Liver (tissue), 9 donors: ENCODE results near the gene LSM4. TPM values are rescaled to one million over a fixed set of nuclear protein-coding genes. Genes with fewer than 3 reads are reported as not detected.

ENCODE experiments used
- DNase-seq: peaks from one replicate; pipeline ENCODE4 v3.0.0-alpha.2; 2017; ENCODE audit warnings: low spot score
- H3K27ac ChIP-seq, 2 donors: one replicate each; pipeline ENCODE4 v1.7.0; 2013; ENCODE audit warnings: inconsistent platforms in 2 of 2, low read length in 2 of 2, control low read depth in 1 of 2, low read depth in 1 of 2, mild to moderate bottlenecking in 1 of 2
- H3K27me3 ChIP-seq, 4 donors: one replicate each; pipeline versions ENCODE4 v1.6.1 to v1.7.0; 2013; ENCODE audit warnings: low read length in 3 of 4, inconsistent platforms in 1 of 4, mild to moderate bottlenecking in 1 of 4, moderate library complexity in 1 of 4; ENCODE audit not compliant: control insufficient read depth in 4 of 4, insufficient read depth in 4 of 4
- H3K36me3 ChIP-seq, 4 donors: one replicate each; pipeline versions ENCODE4 v1.6.1 to v1.7.0; 2013; ENCODE audit warnings: low read length in 3 of 4, mild to moderate bottlenecking in 3 of 4, low read depth in 1 of 4, moderate library complexity in 1 of 4; ENCODE audit not compliant: control insufficient read depth in 4 of 4, insufficient read depth in 3 of 4
- H3K4me1 ChIP-seq, 4 donors: one replicate each; pipeline versions ENCODE4 v1.6.1 to v1.7.0; 2013; ENCODE audit warnings: low read length in 3 of 4, mild to moderate bottlenecking in 3 of 4, moderate library complexity in 1 of 4; ENCODE audit not compliant: control insufficient read depth in 4 of 4, insufficient read depth in 4 of 4
- H3K4me3 ChIP-seq, 3 donors: one replicate each; pipeline versions ENCODE4 v1.6.1 to v1.7.0; 2013; ENCODE audit warnings: low read length in 3 of 3, control low read depth in 1 of 3, low read depth in 1 of 3, mild to moderate bottlenecking in 1 of 3
- H3K9ac ChIP-seq, 2 donors: one replicate each; pipeline ENCODE4 v1.7.0; 2013; ENCODE audit warnings: low read length in 2 of 2, mild to moderate bottlenecking in 2 of 2, moderate library complexity in 2 of 2, control low read depth in 1 of 2, low read depth in 1 of 2
- H3K9me3 ChIP-seq, 4 donors: one replicate each; pipeline versions ENCODE4 v1.6.1 to v1.7.0; 2013; ENCODE audit warnings: low read length in 3 of 4; ENCODE audit not compliant: control insufficient read depth in 4 of 4
- ATF3 ChIP-seq: IDR thresholded peaks from 2 replicates; pipeline ENCODE4 v1.6.1; 2016; ENCODE audit warnings: antibody characterized with exemption
- EGR1 ChIP-seq, 2 donors: IDR thresholded peaks; 2 replicates each; pipeline ENCODE4 v1.6.1; 2016 to 2018; ENCODE audit warnings: antibody characterized with exemption in 2 of 2, low read depth in 2 of 2
- FOXA1 ChIP-seq: IDR thresholded peaks from 2 replicates; pipeline ENCODE4 v1.6.1; 2016; ENCODE audit warnings: antibody characterized with exemption
- FOXA2 ChIP-seq: IDR thresholded peaks from 2 replicates; pipeline ENCODE4 v1.6.1; 2016; ENCODE audit warnings: antibody characterized with exemption
- GABPA ChIP-seq, 2 donors: IDR thresholded peaks in 1 of 2; conservative IDR thresholded peaks in 1 of 2; 2 replicates each; pipeline ENCODE4 v1.6.1; 2016; ENCODE audit warnings: antibody characterized with exemption in 2 of 2, mild to moderate bottlenecking in 1 of 2, moderate library complexity in 1 of 2
- HNF4A ChIP-seq, 2 donors: conservative IDR thresholded peaks; 2 replicates each; pipeline ENCODE4 v1.6.1; 2016; ENCODE audit warnings: antibody characterized with exemption in 2 of 2, mild to moderate bottlenecking in 2 of 2
- HNF4G ChIP-seq: IDR thresholded peaks from 2 replicates; pipeline ENCODE4 v1.6.1; 2016; ENCODE audit warnings: antibody characterized with exemption
- JUND ChIP-seq, 2 donors: IDR thresholded peaks; 2 replicates each; pipeline ENCODE4 v1.6.1; 2016; ENCODE audit warnings: antibody characterized with exemption in 2 of 2
- MAX ChIP-seq: IDR thresholded peaks from 2 replicates; pipeline ENCODE4 v1.6.1; 2016; ENCODE audit warnings: antibody characterized with exemption
- NR2F2 ChIP-seq: IDR thresholded peaks from 2 replicates; pipeline ENCODE4 v1.6.1; 2016; ENCODE audit warnings: antibody characterized with exemption
- RAD21 ChIP-seq, 2 donors: IDR thresholded peaks; 2 replicates each; pipeline ENCODE4 v1.6.1; 2016; ENCODE audit warnings: antibody characterized with exemption in 2 of 2, mild to moderate bottlenecking in 2 of 2
- REST ChIP-seq: IDR thresholded peaks from 2 replicates; pipeline ENCODE4 v1.6.1; 2016; ENCODE audit warnings: antibody characterized with exemption, mild to moderate bottlenecking
- RXRA ChIP-seq, 2 donors: IDR thresholded peaks; 2 replicates each; pipeline ENCODE4 v1.6.1; 2017 to 2018; ENCODE audit warnings: antibody characterized with exemption in 2 of 2, mild to moderate bottlenecking in 1 of 2
- SP1 ChIP-seq: IDR thresholded peaks from 2 replicates; pipeline ENCODE4 v1.6.1; 2018; ENCODE audit warnings: antibody characterized with exemption, mild to moderate bottlenecking
- TAF1 ChIP-seq: conservative IDR thresholded peaks from 2 replicates; pipeline ENCODE4 v1.6.1; 2016; ENCODE audit warnings: antibody characterized with exemption, mild to moderate bottlenecking
- ZBTB33 ChIP-seq: IDR thresholded peaks from 2 replicates; pipeline ENCODE4 v1.6.1; 2016; ENCODE audit warnings: antibody characterized with exemption
- WGBS: extraction: QIAGEN DNeasy Blood & Tissue Kit; methylation state at CpG from one replicate; pipeline ENCODE4 v1.1.7; 2013; 5-methylcytosine and 5-hydroxymethylcytosine counted together
- polyA plus RNA-seq, 2 donors: library from polyadenylated mRNA; stranded (reverse) in 1 of 2; unstranded in 1 of 2; fragments of 200-250 nt in 1 of 2; fragments of >200 nt in 1 of 2; fragmentation: Nextera tagmentation in 1 of 2; extraction: Ambion mirVana in 1 of 2; gene quantifications; one replicate each; pipeline versions ENCODE4 v1.2.1 to v1.2.3, GENCODE V29; 2013 to 2015
- total RNA-seq, 2 donors: library from RNA; depleted of rRNA; stranded (reverse); fragments of >200 nt; gene quantifications; one replicate each; pipeline ENCODE4 v1.2.3, GENCODE V29; 2014
- donor health status: healthy.
- donor health status: healthy.
- donor health status: healthy.
- donor health status: healthy.
- donor health status: healthy.

The LSM4 gene
- total and polyA plus RNA-seq, 4 donors, result 42.4 to 100 (median 75.1) TPM

GRCh38 chr19:18321734-18322102 is 1.2 kb downstream of the LSM4 start (continued):
- TF ChIP-seq RAD21 (IDR thresholded peaks at IDR 0.05) (no peak), FOXA1 (no peak), ATF3 (no peak), REST (no peak), EGR1 (IDR thresholded peaks at IDR 0.05; ENCODE audit: low read depth in 2 of 2) (no peak)

GRCh38 chr19:18320865-18321733 is 1.8 kb downstream of the LSM4 start:
- H3K36me3 ChIP-seq, result no peaks in the 10 kb centered on the region
- peaks cover 13 to 52% (median 36%) of the 10 kb centered on the region in 4 donors for H3K4me1 ChIP-seq
- H3K27me3 ChIP-seq, result no peaks in the 10 kb centered on the region
- TF ChIP-seq HNF4A (conservative IDR thresholded peaks at IDR 0.05) (no peak), HNF4G (no peak), TAF1 (no peak)
- no peak overlapping the region for H3K9ac ChIP-seq
- no peak for DNase-seq
- 70% methylated on average over 14 of the region's 14 CpGs for WGBS
- H3K9me3 ChIP-seq, result no peaks in the 10 kb centered on the region
- H3K27ac ChIP-seq, result peak overlapping the region in 1 of 2 donors; percentile 25
- no peak overlapping the region for H3K4me3 ChIP-seq

- no peak overlapping the region for H3K9ac ChIP-seq
- no peak overlapping the region for H3K4me3 ChIP-seq
- no peaks in the 10 kb centered on the region for H3K27me3 ChIP-seq
- peaks cover 13 to 52% (median 36%) of the 10 kb centered on the region in 4 donors for H3K4me1 ChIP-seq
- no peaks in the 10 kb centered on the region for H3K36me3 ChIP-seq
- H3K27ac ChIP-seq, result no peak overlapping the region
- WGBS, result 41% methylated on average over 7 of the region's 7 CpGs
- H3K9me3 ChIP-seq, result no peaks in the 10 kb centered on the region
- no peak for DNase-seq
- TF ChIP-seq ZBTB33, result no peak
- peak; percentile 72 to 90 for TF ChIP-seq HNF4A (conservative IDR thresholded peaks at IDR 0.05)
- TF ChIP-seq SP1, result peak; percentile 51
- TF ChIP-seq RAD21 (IDR thresholded peaks at IDR 0.05), result no peak
- TF ChIP-seq RXRA (IDR thresholded peaks at IDR 0.05), result peak; percentile 78 to 81
- TF ChIP-seq ATF3, result no peak
- TF ChIP-seq TAF1, result no peak
- peak; percentile 38 for TF ChIP-seq MAX
- TF ChIP-seq EGR1 (IDR thresholded peaks at IDR 0.05; ENCODE audit: low read depth in 2 of 2), result no peak
- no peak for TF ChIP-seq GABPA (IDR thresholded peaks at IDR 0.05 in 1 of 2, conservative IDR thresholded peaks at IDR 0.05 in 1 of 2)
- no peak for TF ChIP-seq REST
- no peak for TF ChIP-seq FOXA1
- peak; percentile 74 for TF ChIP-seq FOXA2
- peak in 1 of 2 donors; percentile 38 for TF ChIP-seq JUND (IDR thresholded peaks at IDR 0.05)
- TF ChIP-seq HNF4G, result peak; percentile 22
- no peak for TF ChIP-seq NR2F2
Observed at GRCh38 chr19:18319591-18320135, 3.2 kb downstream of the LSM4 start.
